PFSK-1 (cell line): ENCODE measurements around the gene CARD9. TPM values are rescaled to one million over a fixed set of nuclear protein-coding genes. Genes with fewer than 3 reads are reported as not detected.

ENCODE experiments used
- FOXP2 ChIP-seq: optimal IDR thresholded peaks from 2 replicates; pipeline ENCODE3; 2011; ENCODE audit warnings: borderline replicate concordance, control low read depth, inconsistent platforms; ENCODE audit not compliant: insufficient read depth; ENCODE audit errors: extremely low read length, extremely low read depth
- POLR2AphosphoS5 ChIP-seq: IDR thresholded peaks from 2 replicates; pipeline ENCODE4 v1.6.1; 2012; ENCODE audit warnings: low read depth, mild to moderate bottlenecking, control low read depth, low read length, moderate library complexity
- REST ChIP-seq, 2 experiments: IDR thresholded peaks; 2 replicates each; pipeline versions ENCODE4 v1.6.1 to v1.8.0; 2011 to 2012; ENCODE audit warnings: low read depth in 2 of 2, low read length in 2 of 2, control low read depth in 1 of 2, inconsistent platforms in 1 of 2, mild to moderate bottlenecking in 1 of 2, moderate library complexity in 1 of 2; ENCODE audit not compliant: insufficient read depth in 1 of 2
- SIN3A ChIP-seq: IDR thresholded peaks from 2 replicates; pipeline ENCODE4 v1.6.1; 2012; ENCODE audit warnings: mild to moderate bottlenecking, low read length, moderate library complexity, borderline replicate concordance; ENCODE audit not compliant: insufficient read depth
- TAF1 ChIP-seq: IDR thresholded peaks from 2 replicates; pipeline ENCODE4 v1.6.1; 2012; ENCODE audit warnings: low read length, control low read depth, borderline replicate concordance; ENCODE audit not compliant: insufficient read depth
- polyA plus RNA-seq: library from polyadenylated mRNA; unstranded; fragments of >200 nt; gene quantifications from one replicate; pipeline ENCODE4 v1.2.1, GENCODE V29; 2012; ENCODE audit warnings: low read depth, missing spikeins; ENCODE audit not compliant: insufficient read length

Gene CARD9
- polyA plus RNA-seq, result 9.6 TPM

GRCh38 chr9:136373300-136374182 lies at the start of gene CARD9:
Gene CARD9 (minus strand): TSS chr9:136373669. CDS start chr9:136372078, 1,591 bp downstream.
- no peak for TF ChIP-seq REST (IDR thresholded peaks at IDR 0.05; ENCODE audit: insufficient read depth in 1 of 2, low read depth in 2 of 2, low read length in 2 of 2)
- TF ChIP-seq FOXP2, result no peak
- TF ChIP-seq TAF1, result no peak
- no peak for TF ChIP-seq POLR2AphosphoS5
- no peak for TF ChIP-seq SIN3A

- TF ChIP-seq POLR2AphosphoS5, result no peak
- no peak for TF ChIP-seq SIN3A
- TF ChIP-seq TAF1, result no peak
- no peak for TF ChIP-seq FOXP2
- TF ChIP-seq REST (IDR thresholded peaks at IDR 0.05; ENCODE audit: insufficient read depth in 1 of 2, low read depth in 2 of 2, low read length in 2 of 2), result no peak
These were observed 49.4 kb upstream of the CARD9 start for GRCh38 chr9:136422876-136423275.

- TF ChIP-seq POLR2AphosphoS5 (no peak), REST (IDR thresholded peaks at IDR 0.05; ENCODE audit: insufficient read depth in 1 of 2, low read depth in 2 of 2, low read length in 2 of 2) (no peak), TAF1 (no peak), SIN3A (no peak), FOXP2 (no peak)
These were observed 48.3 kb upstream of the CARD9 start for GRCh38 chr9:136421791-136422190.

- TF ChIP-seq FOXP2 (no peak), REST (IDR thresholded peaks at IDR 0.05; ENCODE audit: insufficient read depth in 1 of 2, low read depth in 2 of 2, low read length in 2 of 2) (no peak), SIN3A (no peak), POLR2AphosphoS5 (no peak), TAF1 (no peak)
These were observed 45.6 kb upstream of the CARD9 start for GRCh38 chr9:136419092-136419420.
